ENCODE data around the gene RPEL1. TPM values are rescaled to one million over a fixed set of nuclear protein-coding genes. Genes with fewer than 3 reads are reported as not detected.
"Not testable (repeated sequence)": the region's sequence is repeated elsewhere in the genome, so short reads cannot be mapped to it uniquely, and the experiment has no call there.

The RPEL1 gene
- total RNA-seq (not detected), polyA plus RNA-seq (under 1 TPM in 1 of 3 donors, not detected in 2; 0.01 TPM)
- long read RNA-seq, donor 1, result 0 reads
- long read RNA-seq, donor 2, result 0 reads

- peaks cover 11% of the 10 kb centered on the region for H3K4me1 ChIP-seq
- not testable (repeated sequence) for H3K27me3 ChIP-seq (ENCODE audit: insufficient read depth in 3 of 3, low read length in 2 of 3); H3K4me3 ChIP-seq; H3K27ac ChIP-seq; DNase-seq; ATAC-seq; H3K36me3 ChIP-seq (ENCODE audit: insufficient read depth in 1 of 2, low read depth in 1 of 2); H3K9me3 ChIP-seq
- intact Hi-C loops (cut with DNase I), result loop anchor here (2.0 kb wide), 2 partner anchors 329 to 331 kb away; no protein-coding TSS in a partner anchor
- 90 to 95% (median 91%) methylated on average over 7 of the region's 7 CpGs for WGBS, 3 donors
These were observed at the start of gene RPEL1 for GRCh38 chr10:103245587-103245986. Gene RPEL1, plus strand, starts transcription at chr10:103245887. Its CDS starts 110 bp downstream, at chr10:103245997.

GRCh38 chr10:103196516-103196915 is 49.2 kb upstream of the RPEL1 start:
- TF ChIP-seq CTCF (IDR thresholded peaks at IDR 0.05), result no peak
- intact Hi-C loops (cut with DNase I), result no loop called here
- Histone ChIP-seq H3K27me3 (ENCODE audit: insufficient read depth in 3 of 3, low read length in 2 of 3) (no peaks in the 10 kb centered on the region), H3K36me3 (ENCODE audit: insufficient read depth in 1 of 2, low read depth in 1 of 2) (no peaks in the 10 kb centered on the region), H3K27ac (peak overlapping the region; percentile 50), H3K4me3 (no peak overlapping the region), H3K9me3 (no peaks in the 10 kb centered on the region), H3K4me1 (peaks cover 2% of the 10 kb centered on the region)
- WGBS, 3 donors, result 82 to 95% (median 84%) methylated on average over 2 of the region's 2 CpGs
- no peak for DNase-seq
- no peak for ATAC-seq

- H3K36me3 ChIP-seq (ENCODE audit: insufficient read depth in 1 of 2, low read depth in 1 of 2), result no peaks in the 10 kb centered on the region
- DNase-seq (peak; percentile 53 to 67), ATAC-seq (peak; percentile 23 to 75 (median 64))
- H3K4me3 ChIP-seq, result no peak overlapping the region
- H3K27ac ChIP-seq, result peak overlapping the region; percentile 50
- H3K9me3 ChIP-seq, result no peaks in the 10 kb centered on the region
- TF ChIP-seq CTCF (IDR thresholded peaks at IDR 0.05), result no peak
- intact Hi-C loops (cut with DNase I), result no loop called here
- no peaks in the 10 kb centered on the region for H3K4me1 ChIP-seq
- no peaks in the 10 kb centered on the region for H3K27me3 ChIP-seq (ENCODE audit: insufficient read depth in 3 of 3, low read length in 2 of 3)
- WGBS, 3 donors, result 44 to 67% (median 49%) methylated on average over 3 of the region's 3 CpGs
These were observed 48.5 kb upstream of the RPEL1 start for GRCh38 chr10:103197174-103197573.

- Histone ChIP-seq H3K27ac (peak overlapping the region; percentile 24), H3K36me3 (ENCODE audit: insufficient read depth in 1 of 2, low read depth in 1 of 2) (no peaks in the 10 kb centered on the region), H3K27me3 (ENCODE audit: insufficient read depth in 3 of 3, low read length in 2 of 3) (no peaks in the 10 kb centered on the region), H3K9me3 (no peaks in the 10 kb centered on the region), H3K4me1 (no peaks in the 10 kb centered on the region), H3K4me3 (no peak overlapping the region)
- TF ChIP-seq CTCF (IDR thresholded peaks at IDR 0.05), result no peak
- ATAC-seq (no peak), DNase-seq (no peak)
- intact Hi-C loops (cut with DNase I), result no loop called here
- WGBS, 3 donors, result 73 to 84% (median 80%) methylated on average over 2 of the region's 2 CpGs
These were observed 47.8 kb upstream of the RPEL1 start for GRCh38 chr10:103197903-103198302.

- no peak for TF ChIP-seq CTCF (IDR thresholded peaks at IDR 0.05)
- 86 to 89% (median 87%) methylated on average over 8 of the region's 8 CpGs for WGBS, 3 donors
- intact Hi-C loops (cut with DNase I), result no loop called here
- no peak for ATAC-seq
- Histone ChIP-seq H3K36me3 (ENCODE audit: insufficient read depth in 1 of 2, low read depth in 1 of 2) (no peaks in the 10 kb centered on the region), H3K4me3 (no peak overlapping the region), H3K27me3 (ENCODE audit: insufficient read depth in 3 of 3, low read length in 2 of 3) (no peaks in the 10 kb centered on the region), H3K4me1 (no peaks in the 10 kb centered on the region), H3K27ac (no peak overlapping the region), H3K9me3 (no peaks in the 10 kb centered on the region)
- no peak for DNase-seq
These were observed 47.0 kb upstream of the RPEL1 start for GRCh38 chr10:103198648-103199047.
